Thyroid gland (tissue), 4 donors: ENCODE results near the gene UGT3A1.

ENCODE experiments used
- CTCF ChIP-seq, 6 experiments: fragments of 200-600 bp in 3 of 6; fragments of 450-650 bp in 3 of 6; sonication (generic) in 3 of 6; IDR thresholded peaks; one replicate each; pipeline ENCODE4 v1.5.1; 2016 to 2019; ENCODE audit warnings: antibody characterized with exemption in 6 of 6, mild to moderate bottlenecking in 2 of 6, inconsistent platforms in 1 of 6, moderate library complexity in 1 of 6
- POLR2A ChIP-seq, 2 donors: fragments of 450-650 bp; IDR thresholded peaks; one replicate each; pipeline ENCODE4 v1.6.1; 2017; ENCODE audit warnings: antibody characterized with exemption in 2 of 2, mild to moderate bottlenecking in 2 of 2, moderate library complexity in 1 of 2

GRCh38 chr5:36017622-36018021, 26.4 kb upstream of the UGT3A1 start:
- TF ChIP-seq POLR2A (IDR thresholded peaks at IDR 0.05) (no peak), CTCF (IDR thresholded peaks at IDR 0.05) (no peak)
